ENCODE measurements around the gene RNF187.

DNA sequence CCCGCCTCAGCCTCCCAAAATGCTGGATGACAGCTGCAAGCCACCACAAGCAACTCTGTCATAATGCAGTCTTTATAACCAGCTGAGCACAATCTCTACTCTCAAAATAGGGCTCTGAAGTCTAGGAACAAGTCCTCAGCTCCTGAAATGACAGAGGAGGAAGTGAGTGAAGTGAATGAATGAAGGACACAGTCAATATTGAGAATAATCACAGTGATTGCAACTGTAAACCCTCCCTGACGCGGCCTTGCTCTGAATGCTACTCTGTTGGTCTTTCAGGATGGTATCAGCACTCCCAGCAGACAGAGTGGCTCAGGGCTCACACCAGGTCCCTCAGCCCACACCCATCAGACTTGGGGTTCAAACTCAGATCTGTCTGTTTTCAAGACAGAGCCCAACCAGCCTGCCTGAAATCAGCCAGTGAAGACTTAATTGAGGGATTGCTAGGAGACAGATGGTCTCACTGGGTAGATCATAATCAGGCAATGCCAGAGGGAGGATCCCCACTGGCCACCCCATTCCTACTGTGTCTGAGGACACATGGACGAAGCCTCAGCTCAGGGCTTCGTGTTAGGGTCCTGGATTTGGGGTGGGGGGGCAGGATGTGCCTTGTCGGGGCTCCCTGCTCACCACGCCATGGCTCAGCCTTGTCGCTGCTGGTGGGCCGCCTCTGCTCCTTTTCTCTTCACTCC, 20.9 kb downstream of the RNF187 start:
- no peak for TF ChIP-seq EP300 (IDR thresholded peaks at IDR 0.05)
- TF ChIP-seq, protein P1, sequence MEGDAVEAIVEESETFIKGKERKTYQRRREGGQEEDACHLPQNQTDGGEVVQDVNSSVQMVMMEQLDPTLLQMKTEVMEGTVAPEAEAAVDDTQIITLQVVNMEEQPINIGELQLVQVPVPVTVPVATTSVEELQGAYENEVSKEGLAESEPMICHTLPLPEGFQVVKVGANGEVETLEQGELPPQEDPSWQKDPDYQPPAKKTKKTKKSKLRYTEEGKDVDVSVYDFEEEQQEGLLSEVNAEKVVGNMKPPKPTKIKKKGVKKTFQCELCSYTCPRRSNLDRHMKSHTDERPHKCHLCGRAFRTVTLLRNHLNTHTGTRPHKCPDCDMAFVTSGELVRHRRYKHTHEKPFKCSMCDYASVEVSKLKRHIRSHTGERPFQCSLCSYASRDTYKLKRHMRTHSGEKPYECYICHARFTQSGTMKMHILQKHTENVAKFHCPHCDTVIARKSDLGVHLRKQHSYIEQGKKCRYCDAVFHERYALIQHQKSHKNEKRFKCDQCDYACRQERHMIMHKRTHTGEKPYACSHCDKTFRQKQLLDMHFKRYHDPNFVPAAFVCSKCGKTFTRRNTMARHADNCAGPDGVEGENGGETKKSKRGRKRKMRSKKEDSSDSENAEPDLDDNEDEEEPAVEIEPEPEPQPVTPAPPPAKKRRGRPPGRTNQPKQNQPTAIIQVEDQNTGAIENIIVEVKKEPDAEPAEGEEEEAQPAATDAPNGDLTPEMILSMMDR (IDR thresholded peaks at IDR 0.05): no peak

Measured in esophagus muscularis mucosa (tissue), 3 donors.